Measurements from ENCODE around the gene MICAL2.
A peak's percentile ranks its signal among the peaks of the same experiment; 100 is the strongest.

Gene MICAL2

DNA sequence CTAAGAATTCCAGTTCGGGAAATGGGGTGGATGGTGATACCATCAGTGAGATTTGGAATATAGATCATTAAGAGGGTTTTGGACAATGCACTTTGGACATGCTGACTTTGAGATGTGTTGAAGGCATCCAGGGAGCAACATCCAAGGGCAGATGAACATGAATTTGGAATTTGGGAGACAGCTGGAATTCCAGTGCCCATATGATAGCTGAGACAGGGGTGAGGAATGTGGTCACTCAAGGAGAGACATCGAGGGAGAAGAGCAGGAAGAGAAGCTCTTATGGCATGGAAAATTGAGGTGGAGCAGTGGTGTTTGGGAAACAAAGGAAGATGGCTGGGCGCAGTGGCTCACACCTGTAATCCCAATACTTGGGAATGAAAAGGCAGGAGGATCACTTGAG is 11.8 kb upstream of the MICAL2 start:
- DNase-seq, result no peak

DNA sequence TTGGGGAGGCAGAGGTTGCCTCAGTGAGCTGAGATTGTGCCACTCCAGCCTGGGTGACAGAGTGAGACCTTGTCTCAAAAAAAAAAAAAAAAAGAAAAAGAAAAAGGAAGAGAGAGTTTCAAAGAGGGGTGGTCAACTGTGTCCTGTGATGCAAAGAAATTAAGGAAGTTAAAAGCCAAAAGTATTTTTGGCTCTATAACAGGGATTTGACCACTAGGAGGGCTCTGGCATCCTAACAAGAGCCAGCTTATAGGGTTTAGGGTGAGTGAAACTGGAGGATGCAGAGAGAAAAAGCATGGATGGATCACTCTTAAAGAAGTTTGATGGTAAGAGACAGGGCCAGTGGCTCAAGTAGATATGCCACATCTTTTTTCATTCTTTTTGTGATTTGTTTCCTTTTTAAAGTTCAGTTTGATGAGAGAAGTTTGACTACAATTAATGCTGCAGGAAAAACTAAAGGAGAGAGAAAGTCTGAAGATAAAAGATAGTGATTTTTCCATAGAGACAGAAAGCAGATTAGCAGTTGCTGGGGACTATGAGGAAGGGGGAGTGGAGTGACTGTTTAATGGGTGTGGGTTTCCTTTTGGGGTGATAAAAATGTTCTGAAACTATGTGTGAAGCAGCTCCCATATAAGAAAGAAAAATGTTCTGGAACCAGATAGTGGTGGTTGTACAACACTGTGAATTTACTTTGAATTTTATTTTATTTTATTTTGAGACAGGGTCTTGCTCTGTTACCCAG is 11.1 kb upstream of the MICAL2 start:
- DNase-seq, result no peak

GRCh38 chr11:12100429-12100828 is 10.0 kb upstream of the MICAL2 start:
- DNase-seq, result no peak

DNA sequence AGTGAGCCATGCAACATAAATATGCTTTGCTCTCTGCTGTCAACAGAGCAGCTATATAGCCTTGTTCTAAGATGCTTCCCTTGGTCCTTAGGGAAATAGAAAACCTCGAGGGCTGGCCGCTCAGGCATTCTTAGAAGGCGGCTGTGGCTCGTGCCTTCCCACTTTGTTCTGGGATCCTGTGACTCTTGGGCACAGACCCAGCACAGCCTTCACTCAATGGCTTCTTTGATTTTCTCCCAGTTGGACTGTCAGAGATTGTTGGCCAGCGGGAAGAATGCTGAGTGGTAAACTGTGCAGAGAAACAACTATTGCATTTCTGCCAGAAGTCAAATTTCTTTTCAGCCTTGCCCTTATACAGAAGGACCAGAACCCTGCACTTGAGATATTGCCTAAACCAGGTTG is 9.5 kb upstream of the MICAL2 start:
- no peak for DNase-seq

DNA sequence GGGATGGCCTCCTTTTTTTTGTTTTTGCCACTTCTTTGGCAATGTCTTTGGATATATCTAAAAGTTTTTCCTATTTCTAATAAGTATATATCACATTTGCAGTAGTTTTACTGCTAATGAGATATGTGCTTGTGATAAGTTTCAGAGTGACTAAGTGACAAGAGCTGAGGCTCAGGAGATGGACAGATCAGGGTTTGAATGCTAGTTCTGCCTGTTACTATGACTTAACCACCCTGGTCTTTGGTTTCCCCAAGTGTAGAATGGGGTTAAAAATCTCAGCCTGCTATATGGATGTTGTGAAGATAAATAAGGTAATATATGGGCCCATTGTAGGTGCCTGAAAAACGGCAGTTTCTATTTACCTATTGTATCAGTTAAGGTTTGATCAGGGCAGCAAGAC is 9.1 kb upstream of the MICAL2 start:
- no peak for DNase-seq

- DNase-seq, result no peak
Measured at GRCh38 chr11:12102588-12103410, 7.6 kb upstream of the MICAL2 start.

GRCh38 chr11:12103411-12104225 is 6.8 kb upstream of the MICAL2 start:
- DNase-seq, result no peak

DNA sequence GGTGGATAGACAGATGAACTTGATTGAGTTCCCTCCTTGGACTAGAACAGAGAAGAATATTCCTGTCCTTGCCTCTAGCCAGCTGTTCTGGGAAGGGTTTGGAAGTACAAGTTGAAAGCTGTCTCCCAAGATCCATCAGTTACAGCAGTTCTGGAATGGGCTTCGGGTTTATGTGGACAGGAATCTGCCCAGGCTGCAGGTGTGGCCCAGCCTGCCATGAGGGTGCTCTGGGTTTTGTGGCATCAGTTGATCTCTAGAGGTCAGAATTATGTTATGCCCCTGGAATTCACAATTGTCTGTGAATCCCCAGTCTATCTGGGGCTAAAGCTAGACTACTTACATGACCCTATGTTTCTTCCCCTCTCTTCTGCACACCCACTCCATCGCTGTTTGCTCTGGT is 4.9 kb upstream of the MICAL2 start:
- DNase-seq, result no peak

DNA sequence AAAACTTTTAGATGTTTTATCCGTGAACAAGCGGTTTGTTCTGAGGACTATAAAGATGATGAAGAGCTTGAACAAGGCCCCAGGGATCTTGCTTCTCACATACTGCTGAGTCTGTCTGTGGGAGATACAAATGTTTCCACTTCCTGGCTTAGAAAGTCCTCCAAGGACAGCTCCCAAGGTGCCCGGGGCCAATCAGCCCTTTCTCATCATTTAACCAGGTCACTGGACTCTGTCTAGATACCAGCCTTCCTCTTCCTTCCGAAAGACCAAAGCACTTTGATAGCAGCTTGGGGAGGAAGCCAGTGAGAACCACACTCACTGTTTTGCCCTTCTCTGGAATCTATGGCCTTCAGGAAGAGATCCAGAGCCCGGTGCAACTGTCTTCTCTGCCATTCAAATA is 4.3 kb upstream of the MICAL2 start:
- DNase-seq, result no peak

GRCh38 chr11:12106501-12106900 is 3.9 kb upstream of the MICAL2 start:
- DNase-seq, result no peak

DNA sequence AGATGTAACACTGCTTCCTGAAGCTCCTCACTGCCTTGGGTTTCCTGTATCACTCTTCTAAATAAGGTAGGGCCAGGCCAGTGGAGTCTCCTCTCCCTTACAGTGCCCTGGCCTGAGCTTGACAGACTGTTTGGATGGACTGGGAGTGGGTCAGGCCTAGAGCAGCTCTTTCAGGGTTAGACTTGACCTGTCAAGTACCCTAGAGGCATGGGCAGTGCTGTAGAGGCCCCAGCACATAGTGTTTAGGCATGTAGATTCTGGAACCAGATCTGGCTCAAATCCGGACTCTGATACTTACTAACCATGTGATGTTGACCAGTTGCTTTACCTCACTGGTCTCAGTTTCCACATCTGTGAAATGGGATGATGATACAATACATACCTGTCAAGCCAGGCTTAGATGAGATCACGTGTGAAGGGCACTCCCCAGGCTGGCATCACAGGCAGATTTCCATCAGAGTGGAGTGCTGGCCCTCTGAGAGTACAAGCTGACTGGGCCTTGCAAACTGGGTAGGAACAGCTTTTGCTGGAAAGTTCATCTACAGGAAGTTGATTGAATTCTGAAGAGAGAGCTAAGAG is 1.4 kb upstream of the MICAL2 start:
- no peak for DNase-seq

DNA sequence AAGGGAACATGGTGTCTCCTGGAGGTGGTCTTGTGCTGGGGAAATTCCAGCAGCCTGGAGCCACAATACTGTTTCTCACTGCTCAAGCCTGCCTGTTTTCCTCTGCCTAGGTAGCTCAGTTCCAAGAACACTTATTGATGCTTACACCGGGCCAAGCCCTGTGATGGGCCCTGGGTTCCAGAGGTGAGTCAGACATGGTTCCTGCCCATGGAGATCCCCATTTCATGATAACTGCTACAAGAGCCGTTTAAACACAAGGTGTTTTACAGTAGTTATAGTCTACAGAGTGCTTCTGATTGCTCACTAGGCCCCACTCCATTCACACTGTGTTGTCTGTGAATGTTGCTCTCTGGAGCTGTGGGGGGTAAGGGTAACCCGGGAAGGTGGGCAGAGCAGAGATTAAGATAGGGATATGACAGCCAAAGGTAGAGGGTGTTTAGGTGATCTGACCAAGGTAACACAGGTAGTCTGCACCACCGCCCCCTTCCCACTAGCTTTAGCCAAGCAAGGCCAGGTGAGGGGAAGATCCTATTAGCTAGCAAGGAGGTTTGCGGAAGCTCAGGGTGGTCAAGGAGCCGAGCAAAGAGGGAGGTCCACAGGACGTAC is 696 bp upstream of the MICAL2 start:
- DNase-seq, result peak in 1 of 5 donors; percentile 70

GRCh38 chr11:12110714-12111548 is 541 bp downstream of the MICAL2 start:
- peak in 3 of 5 donors; percentile 7 to 46 (median 23) for DNase-seq

DNA sequence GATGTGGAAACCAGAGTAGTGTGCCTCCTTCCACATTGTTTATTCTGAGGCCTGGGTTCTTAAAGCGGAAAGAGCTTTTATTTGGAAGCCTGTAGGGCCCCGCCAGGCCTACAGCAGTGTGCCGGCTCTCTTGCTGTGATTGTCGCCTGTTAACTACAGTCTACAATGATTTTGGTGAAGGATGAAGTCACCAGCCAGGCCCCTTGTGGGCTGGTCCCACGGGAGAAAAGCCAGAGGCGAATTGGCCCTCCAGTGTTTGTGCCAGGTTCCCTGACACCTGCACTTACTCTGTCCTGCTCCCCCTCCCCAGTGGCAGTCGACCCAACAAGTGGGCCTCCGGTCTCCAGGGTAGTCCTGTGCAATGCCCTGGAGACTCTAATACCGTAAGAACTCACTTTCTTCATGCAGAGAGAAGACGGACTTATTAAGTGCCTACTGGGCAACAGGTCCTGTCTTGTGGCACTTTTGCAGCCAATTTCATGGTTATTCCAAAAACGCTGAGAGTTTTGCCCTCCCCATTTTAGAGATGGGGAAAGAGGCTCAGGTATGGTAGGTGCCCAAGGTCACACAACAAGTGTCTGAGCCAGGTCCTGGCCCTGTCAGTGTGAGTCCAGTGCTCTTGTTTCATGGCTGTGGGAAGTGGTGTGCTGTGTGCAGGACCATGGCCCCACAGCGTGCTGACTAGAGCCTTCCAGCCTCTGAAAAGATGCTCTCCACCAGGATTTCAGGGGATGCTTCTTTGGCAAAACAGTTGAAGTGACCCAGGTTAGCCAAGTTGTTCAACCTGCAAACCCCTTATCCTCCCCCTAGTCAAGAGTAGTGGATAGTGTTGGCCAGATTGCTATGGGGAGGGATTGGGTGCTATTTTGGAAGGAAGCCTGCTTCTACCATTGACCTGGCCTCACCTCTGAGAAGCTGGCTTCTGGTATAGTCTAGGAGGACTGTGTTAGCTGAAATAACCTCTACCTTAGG is 1.4 kb downstream of the MICAL2 start:
- no peak for DNase-seq

- DNase-seq, result no peak
Measured at GRCh38 chr11:12112750-12113149, 2.4 kb downstream of the MICAL2 start.

GRCh38 chr11:12113294-12113693 is 2.9 kb downstream of the MICAL2 start:
- DNase-seq, result peak in 1 of 5 donors; percentile 46

GRCh38 chr11:12114193-12115033 is 4.0 kb downstream of the MICAL2 start:
- no peak for DNase-seq

- no peak for DNase-seq
Measured at GRCh38 chr11:12116425-12117032, 6.1 kb downstream of the MICAL2 start.

- no peak for DNase-seq
Measured at GRCh38 chr11:12117200-12117599, 6.8 kb downstream of the MICAL2 start.

All from T-helper 1 cell (primary cell).